OCI-LY3 (cell line): ENCODE data around the gene S100A9.

Experiments
- H2AFZ ChIP-seq: fragments of 200-600, 300-600 bp; shearing (Covaris generic); 2 replicates; pipeline ENCODE4 v1.6.0; 2014; ENCODE audit warnings: antibody characterized with exemption, low read depth, low read length
- H3K27ac ChIP-seq: fragments of 200-600, 300-600 bp; sonication (generic); 2 replicates; pipeline ENCODE4 v1.5.1; 2014; ENCODE audit warnings: mild to moderate bottlenecking, low read length, moderate library complexity, mixed read lengths
- H3K27me3 ChIP-seq: fragments of 200-600, 300-600 bp; sonication (generic); 2 replicates; pipeline ENCODE4 v1.6.1; 2014; ENCODE audit warnings: low read depth, low read length, mixed read lengths
- H3K36me3 ChIP-seq: fragments of 200-600, 300-600 bp; sonication (generic); replicated peaks from 2 replicates; pipeline ENCODE3; 2014; ENCODE audit warnings: low read depth, low read length, mixed read lengths
- H3K4me1 ChIP-seq: fragments of 300-600, 200-600 bp; sonication (generic); 2 replicates; pipeline ENCODE4 v1.6.1; 2014; ENCODE audit warnings: low read length, mixed read lengths
- H3K4me2 ChIP-seq: fragments of 200-600, 300-600 bp; sonication (generic); 2 replicates; pipeline ENCODE4 v1.6.1; 2014; ENCODE audit warnings: low read length, mixed read lengths
- H3K4me3 ChIP-seq: fragments of 300-600, 200-600 bp; sonication (generic); 2 replicates; pipeline ENCODE4 v1.5.1; 2014; ENCODE audit warnings: antibody characterized with exemption, mild to moderate bottlenecking, low read length, moderate library complexity
- H3K79me2 ChIP-seq: fragments of 300-600, 200-600 bp; shearing (Covaris generic); 2 replicates; pipeline ENCODE4 v1.6.1; 2014; ENCODE audit warnings: mild to moderate bottlenecking, low read length, mixed read lengths
- H3K9ac ChIP-seq: fragments of 300-600, 200-600 bp; shearing (Covaris generic); 2 replicates; pipeline ENCODE4 v1.6.0; 2014; ENCODE audit warnings: mild to moderate bottlenecking, low read length, moderate library complexity
- H3K9me3 ChIP-seq: fragments of 200-600, 300-600 bp; shearing (Covaris generic); 2 replicates; pipeline ENCODE4 v1.6.1; 2014; ENCODE audit warnings: low read length, mixed read lengths; ENCODE audit not compliant: insufficient read depth
- H4K20me1 ChIP-seq: fragments of 200-600, 300-600 bp; sonication (generic); 2 replicates; pipeline ENCODE4 v1.6.1; 2016; ENCODE audit warnings: low read length, mixed read lengths; ENCODE audit not compliant: insufficient read depth
- CTCF ChIP-seq: fragments of 200-600, 300-600 bp; sonication (generic); IDR thresholded peaks from 2 replicates; pipeline ENCODE4 v1.5.1; 2014; ENCODE audit warnings: antibody characterized with exemption, low read length, low read depth
- EZH2phosphoT487 ChIP-seq: fragments of 200-600 bp; shearing (Covaris generic); IDR thresholded peaks from 2 replicates; pipeline ENCODE4 v1.6.1; 2018; ENCODE audit warnings: antibody characterized with exemption, mixed run types, low read depth

The S100A9 gene

GRCh38 chr1:153342178-153342577 lies 15.5 kb upstream of the S100A9 start:
- Histone ChIP-seq H3K9ac (no peak overlapping the region), H3K4me3 (no peak overlapping the region), H3K9me3 (no peaks in the 10 kb centered on the region), H3K36me3 (no peaks in the 10 kb centered on the region), H3K27ac (no peak overlapping the region), H4K20me1 (no peaks in the 10 kb centered on the region), H3K4me1 (peaks cover 46% of the 10 kb centered on the region), H3K4me2 (no peak overlapping the region), H2AFZ (no peak overlapping the region), H3K27me3 (0 out of 2 replicates have a peak, but pooled peaks cover 8% of the 10 kb centered on the region), H3K79me2 (no peaks in the 10 kb centered on the region)
- TF ChIP-seq EZH2phosphoT487 = no peak
- no peak for TF ChIP-seq CTCF

- Histone ChIP-seq H3K4me2 (peak overlapping the region; percentile 86), H3K4me3 (peak overlapping the region; percentile 30), H3K9me3 (no peaks in the 10 kb centered on the region), H3K27me3 (peaks cover 9% of the 10 kb centered on the region; the same call in 1 of the 2 replicates), H3K79me2 (no peaks in the 10 kb centered on the region), H2AFZ (peak overlapping the region; percentile 57), H3K4me1 (peaks cover 56% of the 10 kb centered on the region), H4K20me1 (no peaks in the 10 kb centered on the region), H3K27ac (peak overlapping the region; percentile 83), H3K36me3 (no peaks in the 10 kb centered on the region), H3K9ac (peak overlapping the region; percentile 55)
- TF ChIP-seq EZH2phosphoT487 = no peak
- TF ChIP-seq CTCF = no peak
Observed at GRCh38 chr1:153343040-153343681, 14.5 kb upstream of the S100A9 start.

DNA sequence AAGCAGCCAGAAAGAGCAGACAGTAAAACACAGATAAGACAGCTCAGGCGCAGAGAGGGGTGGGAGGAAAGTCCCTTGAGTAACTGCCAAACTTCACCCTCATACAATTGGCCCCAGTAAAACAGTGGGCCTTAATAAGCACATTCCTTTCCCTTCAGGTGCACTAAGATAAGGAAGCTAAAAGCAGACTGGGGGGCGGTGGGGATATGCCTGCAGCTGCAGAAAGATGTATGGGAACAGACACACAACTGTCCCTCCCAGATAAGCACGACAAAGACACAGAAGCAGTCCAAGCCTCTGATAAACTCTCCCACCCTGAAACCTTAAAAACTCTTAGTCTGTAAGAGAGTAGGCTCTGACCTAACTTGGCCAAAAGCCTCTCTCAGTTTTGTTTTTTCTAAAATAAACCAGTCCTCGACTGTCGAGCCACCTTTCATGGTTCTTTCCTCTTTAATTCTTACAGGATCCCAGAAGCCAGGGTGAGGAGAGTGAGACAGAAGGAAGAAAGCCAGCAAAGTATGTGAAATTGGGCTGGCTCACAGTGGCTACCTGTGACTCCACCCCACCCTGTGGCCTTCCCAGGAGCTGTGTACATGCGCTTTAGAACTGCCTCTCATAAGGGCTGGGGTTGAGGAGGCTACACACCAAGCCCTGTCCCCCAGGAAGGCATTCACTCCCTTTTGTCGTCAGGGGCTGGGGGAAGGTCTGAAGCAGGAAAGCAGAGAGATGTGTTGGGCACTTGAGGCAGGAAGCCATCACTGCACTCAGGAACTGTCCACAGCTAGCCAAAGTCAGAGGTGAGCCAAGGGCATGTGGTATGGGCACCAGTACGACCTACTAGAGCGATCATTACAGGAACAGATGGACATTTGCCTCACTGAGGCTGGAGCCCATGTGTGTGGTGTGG lies 13.6 kb upstream of the S100A9 start:
- Histone ChIP-seq H3K4me1 (peaks cover 65% of the 10 kb centered on the region), H3K4me3 (peak overlapping the region; percentile 30), H4K20me1 (no peaks in the 10 kb centered on the region), H2AFZ (peak overlapping the region; percentile 57), H3K9ac (peak overlapping the region; percentile 55), H3K79me2 (no peaks in the 10 kb centered on the region), H3K27ac (peak overlapping the region; percentile 83), H3K36me3 (no peaks in the 10 kb centered on the region), H3K27me3 (peaks cover 9% of the 10 kb centered on the region; the same call in 1 of the 2 replicates), H3K9me3 (no peaks in the 10 kb centered on the region), H3K4me2 (peak overlapping the region; percentile 86)
- no peak for TF ChIP-seq EZH2phosphoT487

DNA sequence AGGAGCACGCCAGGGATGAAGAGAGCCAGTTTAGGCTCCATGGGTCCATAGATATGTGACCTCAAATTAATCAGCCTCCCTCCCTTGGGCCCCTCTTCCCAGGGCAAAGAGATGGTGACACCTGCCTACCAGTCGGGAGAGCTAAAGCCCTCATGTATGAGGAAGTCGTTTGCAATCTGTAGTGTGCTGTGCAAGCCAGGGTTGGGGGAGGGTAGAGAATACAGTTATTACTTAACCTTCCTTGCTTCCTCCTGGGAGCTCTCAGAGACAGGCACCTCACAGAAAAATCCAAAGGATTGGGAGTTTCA lies 13.0 kb upstream of the S100A9 start:
- peak overlapping the region; percentile 55 for H3K9ac ChIP-seq
- no peaks in the 10 kb centered on the region for H3K9me3 ChIP-seq
- H4K20me1 ChIP-seq = no peaks in the 10 kb centered on the region
- H3K27me3 ChIP-seq = peaks cover 7% of the 10 kb centered on the region; the same call in 1 of the 2 replicates
- no peak overlapping the region for H2AFZ ChIP-seq
- peak overlapping the region; percentile 83 for H3K27ac ChIP-seq
- TF ChIP-seq CTCF (peak; percentile 15; the same call in 1 of the 2 replicates), EZH2phosphoT487 (no peak)
- no peaks in the 10 kb centered on the region for H3K79me2 ChIP-seq
- peak overlapping the region; percentile 68 for H3K4me3 ChIP-seq
- H3K4me2 ChIP-seq = peak overlapping the region; percentile 86
- no peaks in the 10 kb centered on the region for H3K36me3 ChIP-seq
- peaks cover 71% of the 10 kb centered on the region for H3K4me1 ChIP-seq
